ENCODE results near the gene LRRN2. TPM values are rescaled to one million over a fixed set of nuclear protein-coding genes. Genes with fewer than 3 reads are reported as not detected.

The LRRN2 gene
- polyA plus RNA-seq, 1 experiment: not detected

DNA sequence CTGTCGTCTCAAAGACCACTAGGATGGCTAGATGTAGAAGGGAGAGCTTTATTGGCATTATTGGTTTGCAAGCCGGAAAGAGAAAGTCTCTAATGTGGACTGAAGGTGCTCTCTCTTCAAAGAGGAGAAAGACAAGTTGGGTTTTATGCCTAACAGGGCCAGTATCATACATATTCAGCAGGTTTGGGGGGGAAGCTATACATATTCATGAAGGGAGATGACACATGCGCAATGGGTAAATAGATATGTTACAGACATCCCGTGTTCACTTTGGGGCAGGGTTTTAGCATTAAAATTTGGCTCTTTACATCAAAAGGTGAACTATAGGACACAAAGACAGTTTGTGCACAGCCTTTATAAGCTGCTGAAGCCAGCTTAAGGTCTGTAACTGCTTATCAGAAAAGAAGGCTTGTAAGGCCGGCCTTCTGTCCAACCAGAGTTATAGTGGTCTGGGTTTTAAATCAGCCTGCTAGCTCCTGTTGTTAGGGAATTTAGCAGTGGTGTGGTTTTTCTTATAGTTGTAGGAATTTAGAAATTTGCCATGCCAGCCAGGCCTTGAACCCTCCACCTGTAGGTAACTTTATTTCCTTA, 46.5 kb upstream of the LRRN2 start:
- ChIA-PET CTCF (interaction anchor here (2.6 kb wide), 1 partner anchor 15 kb away, joined by 10 read pairs; no protein-coding TSS in a partner anchor), POLR2A (no interaction called here)
- H3K27me3 ChIP-seq (ENCODE audit: control insufficient read depth, insufficient read depth, low read length): peaks cover 15% of the 10 kb centered on the region
- H3K27ac ChIP-seq (ENCODE audit: low read depth, low read length): no peak overlapping the region
- TF ChIP-seq, protein P1, sequence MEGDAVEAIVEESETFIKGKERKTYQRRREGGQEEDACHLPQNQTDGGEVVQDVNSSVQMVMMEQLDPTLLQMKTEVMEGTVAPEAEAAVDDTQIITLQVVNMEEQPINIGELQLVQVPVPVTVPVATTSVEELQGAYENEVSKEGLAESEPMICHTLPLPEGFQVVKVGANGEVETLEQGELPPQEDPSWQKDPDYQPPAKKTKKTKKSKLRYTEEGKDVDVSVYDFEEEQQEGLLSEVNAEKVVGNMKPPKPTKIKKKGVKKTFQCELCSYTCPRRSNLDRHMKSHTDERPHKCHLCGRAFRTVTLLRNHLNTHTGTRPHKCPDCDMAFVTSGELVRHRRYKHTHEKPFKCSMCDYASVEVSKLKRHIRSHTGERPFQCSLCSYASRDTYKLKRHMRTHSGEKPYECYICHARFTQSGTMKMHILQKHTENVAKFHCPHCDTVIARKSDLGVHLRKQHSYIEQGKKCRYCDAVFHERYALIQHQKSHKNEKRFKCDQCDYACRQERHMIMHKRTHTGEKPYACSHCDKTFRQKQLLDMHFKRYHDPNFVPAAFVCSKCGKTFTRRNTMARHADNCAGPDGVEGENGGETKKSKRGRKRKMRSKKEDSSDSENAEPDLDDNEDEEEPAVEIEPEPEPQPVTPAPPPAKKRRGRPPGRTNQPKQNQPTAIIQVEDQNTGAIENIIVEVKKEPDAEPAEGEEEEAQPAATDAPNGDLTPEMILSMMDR (IDR thresholded peaks at IDR 0.05; ENCODE audit: low read depth, low read length): no peak
- no peak overlapping the region for H3K4me3 ChIP-seq (ENCODE audit: low read depth, low read length)
- no peak for DNase-seq (ENCODE audit: low read depth, low spot score)
- no peaks in the 10 kb centered on the region for H3K9me3 ChIP-seq (ENCODE audit: control insufficient read depth, insufficient read depth, low read length)

DNA sequence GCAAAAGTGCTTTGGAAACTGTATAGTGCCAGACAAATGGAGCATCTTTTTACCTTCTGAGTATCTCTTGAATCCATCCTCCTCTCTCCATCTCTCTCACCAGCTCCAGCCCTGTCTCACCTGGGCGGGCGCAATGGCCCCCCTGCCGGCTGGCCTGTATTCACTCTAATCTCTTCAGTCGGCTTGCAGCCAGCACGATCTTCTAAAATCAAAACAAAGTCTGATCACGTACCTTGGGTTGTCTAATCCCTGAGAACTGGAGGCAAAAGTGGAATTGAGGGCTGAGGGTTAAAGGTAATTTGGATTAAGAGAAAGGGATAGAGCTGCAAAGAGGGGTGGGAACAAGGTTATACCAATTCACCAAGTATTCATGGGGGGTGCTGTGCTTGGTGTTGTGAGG, 46.0 kb upstream of the LRRN2 start:
- TF ChIP-seq, protein P1 (IDR thresholded peaks at IDR 0.05; ENCODE audit: low read depth, low read length): no peak
- ChIA-PET CTCF (interaction anchor here (2.6 kb wide), 1 partner anchor 16 kb away, joined by 10 read pairs; no protein-coding TSS in a partner anchor), POLR2A (no interaction called here)
- peaks cover 15% of the 10 kb centered on the region for H3K27me3 ChIP-seq (ENCODE audit: control insufficient read depth, insufficient read depth, low read length)
- no peak overlapping the region for H3K4me3 ChIP-seq (ENCODE audit: low read depth, low read length)
- H3K9me3 ChIP-seq (ENCODE audit: control insufficient read depth, insufficient read depth, low read length): no peaks in the 10 kb centered on the region
- no peak overlapping the region for H3K27ac ChIP-seq (ENCODE audit: low read depth, low read length)
- no peak for DNase-seq (ENCODE audit: low read depth, low spot score)

DNA sequence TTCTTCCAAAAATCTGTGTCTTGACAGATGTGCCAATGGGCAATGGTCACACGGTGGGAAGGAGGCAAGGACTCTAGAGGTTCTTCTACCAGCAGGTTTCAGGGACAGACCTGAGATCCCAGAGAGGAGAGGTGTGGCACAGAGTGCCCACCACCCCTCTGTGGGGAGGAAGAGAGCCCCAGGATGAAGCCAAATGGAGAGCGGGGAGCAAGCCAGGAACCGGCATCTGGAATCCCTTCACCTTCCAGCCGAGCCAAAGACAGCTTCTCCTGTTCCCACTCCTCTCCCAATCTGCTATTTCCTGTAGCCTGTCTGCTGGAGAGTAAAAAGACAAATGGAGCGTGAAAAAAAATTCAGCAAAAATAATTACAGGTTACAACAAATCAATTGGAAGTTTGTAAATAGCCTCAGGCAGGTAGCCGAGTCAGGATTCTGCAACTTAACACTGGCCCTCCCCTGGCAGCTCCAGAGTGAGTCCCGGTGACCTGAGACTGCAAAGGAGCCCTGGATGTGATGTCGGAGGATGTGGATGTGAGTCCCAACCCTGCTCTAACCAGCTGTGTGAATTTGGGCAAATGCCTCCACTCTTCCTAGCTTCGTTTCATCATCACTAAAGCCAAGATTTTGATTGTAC, 45.4 kb upstream of the LRRN2 start:
- Histone ChIP-seq H3K27ac (ENCODE audit: low read depth, low read length) (no peak overlapping the region), H3K9me3 (ENCODE audit: control insufficient read depth, insufficient read depth, low read length) (no peaks in the 10 kb centered on the region), H3K4me3 (ENCODE audit: low read depth, low read length) (no peak overlapping the region), H3K27me3 (ENCODE audit: control insufficient read depth, insufficient read depth, low read length) (peaks cover 15% of the 10 kb centered on the region)
- POLR2A ChIA-PET: no interaction called here
- TF ChIP-seq, protein P1 (IDR thresholded peaks at IDR 0.05; ENCODE audit: low read depth, low read length): no peak
- CTCF ChIA-PET: interaction anchor here (2.6 kb wide), 1 partner anchor 16 kb away, joined by 10 read pairs; no protein-coding TSS in a partner anchor
- no peak for DNase-seq (ENCODE audit: low read depth, low spot score)

DNA sequence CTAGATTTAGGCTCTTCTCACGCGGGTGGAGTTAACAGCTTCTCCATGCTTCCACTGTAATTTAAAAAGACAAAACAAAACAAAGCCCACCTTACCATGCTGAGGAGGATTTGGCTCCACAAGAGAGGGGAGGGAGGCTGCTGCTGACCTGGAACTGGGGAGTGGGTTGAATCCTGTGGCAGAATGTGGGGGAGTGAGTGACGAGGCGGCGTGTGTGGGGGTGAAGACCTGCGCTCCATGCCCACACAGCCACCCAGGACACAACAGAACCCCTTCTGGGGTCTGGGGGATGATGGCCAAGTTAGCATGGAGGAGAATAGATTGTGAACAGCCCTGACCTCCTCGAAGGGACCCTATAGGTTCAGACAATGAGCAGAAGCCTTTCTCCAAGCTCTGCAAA, 44.0 kb upstream of the LRRN2 start:
- ChIA-PET POLR2A (no interaction called here), CTCF (interaction anchor here (1.8 to 2.6 kb wide), 2 partner anchors 17 to 78 kb away, joined by 5 to 8 read pairs; no protein-coding TSS in a partner anchor)
- H3K27me3 ChIP-seq (ENCODE audit: control insufficient read depth, insufficient read depth, low read length): peaks cover 11% of the 10 kb centered on the region
- TF ChIP-seq, protein P1 (IDR thresholded peaks at IDR 0.05; ENCODE audit: low read depth, low read length): no peak
- DNase-seq (ENCODE audit: low read depth, low spot score): no peak
- no peaks in the 10 kb centered on the region; the same call in 1 of the 2 replicates for H3K9me3 ChIP-seq (ENCODE audit: control insufficient read depth, insufficient read depth, low read length)
- no peak overlapping the region for H3K27ac ChIP-seq (ENCODE audit: low read depth, low read length)
- no peak overlapping the region for H3K4me3 ChIP-seq (ENCODE audit: low read depth, low read length)

DNA sequence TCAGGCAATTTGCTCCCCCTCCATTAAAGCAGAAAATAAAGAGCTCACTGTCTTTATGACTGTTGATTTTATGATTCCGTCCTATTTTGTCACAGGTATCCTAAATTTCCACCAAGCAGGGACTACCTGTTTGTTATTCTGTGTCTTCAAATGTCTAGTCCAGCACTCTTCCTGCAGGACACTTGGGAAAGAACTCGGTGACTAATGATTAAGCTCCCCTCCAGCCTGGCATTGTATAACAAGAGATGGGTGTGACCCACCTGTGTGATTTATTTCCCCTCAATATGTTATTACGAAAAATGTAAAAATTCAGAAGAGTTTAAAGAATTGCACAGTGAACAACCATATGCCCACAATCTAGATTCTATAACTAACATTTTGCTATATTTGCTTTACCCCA, 42.9 kb upstream of the LRRN2 start:
- H3K27me3 ChIP-seq (ENCODE audit: control insufficient read depth, insufficient read depth, low read length): peaks cover 9% of the 10 kb centered on the region
- no peak overlapping the region for H3K27ac ChIP-seq (ENCODE audit: low read depth, low read length)
- ChIA-PET CTCF (interaction anchor here (1.8 to 2.6 kb wide), 2 partner anchors 18 to 79 kb away, joined by 5 to 8 read pairs; no protein-coding TSS in a partner anchor), POLR2A (no interaction called here)
- H3K4me3 ChIP-seq (ENCODE audit: low read depth, low read length): no peak overlapping the region
- no peaks in the 10 kb centered on the region; the same call in 1 of the 2 replicates for H3K9me3 ChIP-seq (ENCODE audit: control insufficient read depth, insufficient read depth, low read length)
- TF ChIP-seq, protein P1 (IDR thresholded peaks at IDR 0.05; ENCODE audit: low read depth, low read length): no peak
- no peak for DNase-seq (ENCODE audit: low read depth, low spot score)
